DMS153 treated with DMSO at 0.1 percent for 48 hours (cell line): ENCODE results near the gene NETO2.
"Not testable (repeated sequence)": the region's sequence is repeated elsewhere in the genome, so short reads cannot be mapped to it uniquely, and the experiment has no call there.

Source experiments
- DNase-seq: peaks from one replicate; lab custom pipeline; 2025; ENCODE audit not compliant: unreplicated experiment; lab: John Stamatoyannopoulos, UW

NETO2 gene, protein sequence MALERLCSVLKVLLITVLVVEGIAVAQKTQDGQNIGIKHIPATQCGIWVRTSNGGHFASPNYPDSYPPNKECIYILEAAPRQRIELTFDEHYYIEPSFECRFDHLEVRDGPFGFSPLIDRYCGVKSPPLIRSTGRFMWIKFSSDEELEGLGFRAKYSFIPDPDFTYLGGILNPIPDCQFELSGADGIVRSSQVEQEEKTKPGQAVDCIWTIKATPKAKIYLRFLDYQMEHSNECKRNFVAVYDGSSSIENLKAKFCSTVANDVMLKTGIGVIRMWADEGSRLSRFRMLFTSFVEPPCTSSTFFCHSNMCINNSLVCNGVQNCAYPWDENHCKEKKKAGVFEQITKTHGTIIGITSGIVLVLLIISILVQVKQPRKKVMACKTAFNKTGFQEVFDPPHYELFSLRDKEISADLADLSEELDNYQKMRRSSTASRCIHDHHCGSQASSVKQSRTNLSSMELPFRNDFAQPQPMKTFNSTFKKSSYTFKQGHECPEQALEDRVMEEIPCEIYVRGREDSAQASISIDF

DNA sequence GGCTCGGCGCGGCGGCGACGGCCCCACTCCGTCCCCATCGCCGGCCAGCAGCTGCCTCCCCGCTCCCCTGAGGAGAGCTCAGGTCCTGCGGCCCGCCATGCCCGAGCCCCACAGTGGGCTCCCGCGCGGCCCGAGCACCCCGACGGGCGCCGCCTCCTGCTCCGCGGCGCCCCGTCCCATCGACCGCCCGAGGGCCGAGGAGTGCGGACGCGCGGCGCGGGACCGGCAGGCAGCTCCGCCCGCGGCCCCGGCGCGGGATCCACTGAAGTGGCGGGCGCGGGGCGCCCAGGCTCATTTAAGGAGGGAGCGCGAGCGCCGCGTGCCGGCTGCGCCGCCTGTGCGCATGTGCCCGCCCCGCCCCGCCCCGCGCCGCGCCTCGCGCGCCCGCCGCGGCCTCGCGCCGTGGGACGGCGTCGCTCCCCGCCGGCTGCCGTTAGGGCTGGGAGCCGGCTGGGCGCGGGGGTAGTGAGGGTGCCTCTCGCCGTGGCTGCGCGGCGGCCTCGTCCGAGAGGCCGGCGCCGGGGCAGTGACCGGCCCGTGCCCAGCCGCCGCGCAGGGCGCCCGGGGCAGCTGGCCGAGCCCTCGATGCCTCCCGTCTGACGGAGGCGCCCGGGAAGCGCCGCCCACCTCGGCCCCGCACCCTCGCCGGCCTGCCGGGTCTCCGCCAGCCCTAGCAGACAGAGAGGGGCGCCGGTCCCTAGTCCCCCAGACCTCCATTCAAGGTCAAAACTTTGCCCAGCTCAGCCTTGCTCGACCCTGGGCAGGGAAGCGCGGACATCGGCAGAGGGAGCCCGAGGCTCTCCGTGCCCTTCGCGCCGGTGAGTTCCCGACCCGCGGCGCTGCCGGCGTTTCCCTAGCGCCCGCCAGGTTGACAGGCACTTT lies at the start of gene NETO2:
Gene NETO2, minus strand, starts transcription at position 269 of the 882 bp plus-strand sequence. CDS start 333 bp downstream, outside the sequence.
- DNase-seq: peak; percentile 15

DNA sequence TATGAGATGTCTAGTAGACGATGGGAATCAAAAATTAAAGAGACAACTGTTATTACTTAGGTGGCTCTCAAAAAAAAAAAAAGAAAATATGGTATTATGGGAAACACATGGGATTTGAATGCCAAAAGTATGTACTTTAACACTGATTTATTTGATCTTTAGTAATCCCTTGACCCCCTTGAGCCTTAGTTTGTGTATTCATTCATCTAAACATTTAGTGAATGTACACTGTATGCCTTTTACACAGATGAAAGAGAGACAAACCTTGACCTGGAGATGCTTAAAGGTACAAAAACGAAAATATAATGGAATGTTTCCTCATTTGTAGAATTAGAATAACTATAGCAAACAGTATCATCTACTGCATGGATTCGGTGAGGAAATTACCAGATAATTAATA lies 38.6 kb upstream of the NETO2 start:
- no peak for DNase-seq

DNA sequence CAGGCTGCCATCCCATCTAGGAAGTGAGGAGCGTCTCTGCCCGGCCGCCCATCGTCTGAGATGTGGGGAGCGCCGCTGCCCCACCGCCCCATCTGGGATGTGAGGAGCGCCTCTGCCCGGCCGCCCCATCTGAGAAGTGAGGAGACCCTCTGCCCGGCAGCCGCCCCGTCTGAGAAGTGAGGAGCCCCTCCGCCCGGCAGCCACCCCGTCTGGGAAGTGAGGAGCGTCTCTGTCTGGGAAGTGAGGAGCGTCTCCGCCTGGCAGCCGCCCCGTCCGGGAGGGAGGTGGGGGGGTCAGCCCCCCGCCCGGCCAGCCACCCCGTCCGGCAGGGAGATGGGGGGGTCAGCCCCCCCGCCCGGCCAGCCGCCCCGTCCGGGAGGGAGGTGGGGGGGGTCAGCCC lies 37.3 kb upstream of the NETO2 start:
- not testable (repeated sequence) for DNase-seq

DNA sequence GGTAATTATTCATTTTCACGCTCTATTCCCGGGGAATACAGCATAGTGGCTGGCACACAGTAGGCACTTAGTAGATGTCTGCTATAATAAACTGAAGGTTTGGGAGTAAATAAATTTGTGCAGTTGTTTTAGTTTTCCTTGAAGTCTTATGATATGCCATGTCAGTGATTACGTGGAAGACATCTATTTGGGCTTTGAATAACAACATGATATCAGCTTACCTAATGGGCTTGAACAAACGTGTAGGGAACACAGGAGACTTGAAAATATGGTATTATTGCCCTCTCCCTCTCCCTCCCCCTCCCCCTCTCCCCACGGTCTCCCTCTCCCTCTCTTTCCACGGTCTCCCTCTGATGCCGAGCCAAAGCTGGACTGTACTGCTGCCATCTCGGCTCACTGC lies 36.3 kb upstream of the NETO2 start:
- no peak for DNase-seq

DNA sequence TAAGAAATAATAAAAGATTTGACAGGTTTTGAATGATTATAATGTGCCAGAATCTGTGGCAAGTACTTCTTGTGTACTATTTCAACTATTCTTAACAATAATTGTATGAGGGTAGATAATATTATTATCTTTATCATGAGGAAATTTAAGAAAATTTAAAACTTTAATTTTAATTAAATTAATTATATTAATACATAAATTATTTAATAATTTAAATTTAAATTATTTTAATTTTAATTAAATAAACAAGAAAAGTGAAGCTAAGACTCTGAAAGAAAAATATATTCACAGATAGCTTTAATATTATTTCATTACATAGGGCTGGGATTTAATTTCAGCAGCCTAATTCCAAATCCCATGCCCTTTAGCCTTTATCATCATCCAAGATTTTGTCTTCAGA lies 31.4 kb upstream of the NETO2 start:
- DNase-seq: no peak

DNA sequence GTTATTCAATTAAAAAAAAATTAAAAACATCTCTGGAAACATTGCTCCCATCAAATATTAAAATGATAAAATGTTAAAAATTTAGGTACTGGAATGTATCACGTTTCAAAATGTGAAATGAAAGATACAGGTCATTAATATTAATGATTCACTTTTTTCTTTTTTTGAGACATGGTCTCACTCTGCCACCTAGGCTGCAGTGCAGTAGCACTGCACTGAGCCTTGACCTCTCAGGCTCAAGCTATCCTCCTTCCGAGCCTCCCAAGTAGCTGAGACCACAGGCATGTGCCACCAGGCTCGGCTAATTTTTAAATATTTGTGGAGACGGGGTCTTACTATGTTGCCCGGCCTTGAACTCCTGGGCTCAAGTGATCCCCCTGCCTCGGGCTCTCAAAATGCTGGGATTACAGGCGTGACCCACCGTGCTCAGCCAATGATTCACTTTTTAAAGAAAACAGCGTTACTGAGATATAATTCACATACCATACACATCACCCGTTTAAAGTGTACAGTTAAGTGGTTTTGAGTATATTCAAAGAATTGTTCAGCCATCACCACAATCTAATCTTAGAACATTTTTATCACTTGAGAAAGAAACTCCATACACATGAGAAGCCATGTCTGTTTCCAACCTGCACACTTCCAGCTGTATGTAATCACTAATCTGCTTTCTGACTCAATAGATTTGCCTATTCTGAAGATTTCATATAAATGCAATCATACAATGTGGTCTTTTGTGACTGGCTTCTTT lies 19.1 kb upstream of the NETO2 start:
- no peak for DNase-seq

DNA sequence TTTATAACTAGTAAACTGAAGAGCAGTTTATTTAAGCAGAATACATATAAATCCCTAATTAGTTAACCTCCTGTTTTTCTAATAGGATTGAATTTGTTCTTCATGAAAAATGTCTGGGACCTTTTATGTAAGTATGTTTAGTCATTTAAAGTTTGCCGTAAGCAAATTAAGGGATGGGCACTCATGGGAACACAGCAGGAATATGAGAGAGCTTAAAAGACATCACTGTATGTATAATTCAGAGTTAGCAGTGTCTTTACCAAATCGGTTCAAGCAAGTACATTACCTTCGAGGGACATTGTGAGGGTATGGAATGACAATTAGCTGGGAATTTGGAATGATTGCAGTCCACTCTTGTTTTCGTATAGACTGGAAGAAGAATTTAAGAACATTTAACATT lies 17.7 kb upstream of the NETO2 start:
- no peak for DNase-seq

DNA sequence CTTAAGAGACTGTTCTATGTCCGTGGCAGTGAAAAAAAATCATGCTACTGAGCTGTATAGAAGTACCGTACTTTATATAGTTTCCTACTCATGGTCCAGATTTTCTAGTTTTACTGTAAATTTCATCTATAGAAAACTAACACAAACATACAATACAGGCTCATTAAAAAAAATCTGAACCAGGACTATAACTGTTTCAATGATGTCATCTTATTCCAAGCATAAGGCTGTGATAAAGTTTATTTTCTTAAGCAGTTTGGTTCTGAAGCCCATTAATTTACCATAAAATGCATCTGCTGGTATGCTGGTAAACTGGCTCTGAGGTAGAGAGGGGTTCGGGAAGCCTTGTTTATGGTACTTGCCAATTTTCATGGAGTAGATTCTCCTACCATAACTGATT lies 16.7 kb upstream of the NETO2 start:
- DNase-seq: no peak

DNA sequence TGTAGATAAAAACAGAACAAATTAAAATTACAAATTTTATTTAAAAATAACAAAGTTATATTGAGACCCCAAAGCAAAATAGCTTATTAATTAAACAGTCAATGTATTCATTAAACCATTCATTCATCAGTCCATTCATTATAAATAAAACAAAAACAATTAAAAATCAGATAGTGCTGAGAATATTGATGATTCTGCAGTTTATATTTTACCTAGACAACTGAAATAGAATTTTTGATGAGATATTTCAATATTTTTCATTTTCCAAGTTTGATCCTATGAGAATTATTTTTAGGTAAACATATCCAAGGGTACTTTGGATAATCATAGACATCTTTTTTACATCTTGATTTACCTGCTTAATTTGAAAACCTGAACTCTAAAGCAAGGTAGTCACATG lies 15.2 kb upstream of the NETO2 start:
- DNase-seq: no peak

DNA sequence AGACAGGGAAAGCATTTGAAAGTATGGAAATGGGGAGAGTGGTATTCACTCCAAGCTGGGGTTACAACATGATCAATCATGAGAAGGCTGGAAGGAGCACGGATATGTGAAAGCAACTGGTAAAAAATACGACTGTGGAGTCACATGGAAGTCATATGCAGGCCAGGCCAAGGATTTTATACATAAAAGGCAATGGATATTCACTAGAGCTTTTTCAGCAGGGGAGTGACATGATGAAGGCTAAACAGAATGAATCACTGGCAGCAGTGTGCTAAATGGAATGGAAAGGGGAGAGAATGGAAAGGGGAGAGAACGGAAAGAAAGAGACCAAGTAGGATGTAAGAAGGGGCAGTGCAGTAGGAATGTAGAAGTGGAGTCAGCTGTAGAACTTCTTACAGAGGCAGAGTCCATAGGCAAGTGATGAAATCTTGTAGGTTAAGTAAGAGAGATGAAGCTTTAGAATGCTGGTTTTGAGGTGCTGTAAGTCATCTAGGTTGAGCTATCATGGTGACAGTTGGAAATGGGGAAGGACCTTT lies 13.0 kb upstream of the NETO2 start:
- no peak for DNase-seq

DNA sequence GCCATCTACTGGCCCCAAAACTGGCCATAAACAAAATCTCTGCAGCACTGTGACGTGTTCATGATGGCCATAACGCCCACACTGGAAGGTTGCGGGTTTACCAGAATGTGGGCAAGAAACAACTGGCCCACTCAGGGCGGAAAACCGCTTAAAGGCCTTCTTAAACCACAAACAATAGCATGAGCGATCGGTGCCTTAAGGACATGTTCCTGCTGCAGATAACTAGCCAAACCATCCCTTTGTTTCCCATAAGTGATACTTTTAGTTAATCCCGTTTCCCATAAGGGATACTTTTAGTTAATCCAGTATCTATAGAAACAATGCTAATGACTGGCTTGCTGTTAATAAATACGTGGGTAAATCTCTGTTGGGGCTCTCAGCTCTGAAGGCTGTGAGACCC lies 8.8 kb upstream of the NETO2 start:
- not testable (repeated sequence) for DNase-seq

DNA sequence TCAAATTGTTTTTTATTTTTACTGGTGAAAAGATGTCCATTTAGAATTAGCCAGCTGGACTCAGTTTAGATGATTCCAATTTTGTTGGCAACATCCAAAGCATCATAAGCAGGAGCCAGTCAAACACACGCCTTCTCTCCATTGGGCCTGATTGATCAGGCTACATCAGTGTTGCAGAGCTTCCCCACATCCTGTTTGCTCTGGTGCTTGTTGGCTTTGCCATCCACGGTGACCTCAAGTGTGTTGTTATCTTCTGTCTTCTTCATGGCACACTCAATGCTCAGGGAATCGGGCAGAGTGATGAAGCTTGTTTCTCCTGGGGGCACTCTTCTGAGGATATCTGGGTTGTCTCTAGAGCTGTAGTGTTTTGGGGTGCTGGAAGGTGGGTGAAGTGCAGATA lies 6.3 kb upstream of the NETO2 start:
- no peak for DNase-seq

DNA sequence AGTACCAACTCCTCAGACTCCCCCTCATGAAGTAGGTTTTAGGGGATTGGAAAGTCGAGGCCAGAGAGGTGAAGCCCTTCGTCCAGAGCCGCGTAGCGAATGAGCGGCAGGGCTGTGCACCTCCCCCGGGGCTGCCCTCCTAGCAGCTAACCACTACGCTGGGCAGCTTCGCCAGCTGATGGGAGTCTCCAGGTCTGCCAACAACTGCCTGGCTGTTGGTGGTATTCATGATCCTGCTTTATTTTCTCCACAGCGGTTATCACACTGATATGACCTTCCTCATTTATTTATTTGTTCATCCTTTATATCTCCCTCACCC lies 773 bp upstream of the NETO2 start:
- no peak for DNase-seq

DNA sequence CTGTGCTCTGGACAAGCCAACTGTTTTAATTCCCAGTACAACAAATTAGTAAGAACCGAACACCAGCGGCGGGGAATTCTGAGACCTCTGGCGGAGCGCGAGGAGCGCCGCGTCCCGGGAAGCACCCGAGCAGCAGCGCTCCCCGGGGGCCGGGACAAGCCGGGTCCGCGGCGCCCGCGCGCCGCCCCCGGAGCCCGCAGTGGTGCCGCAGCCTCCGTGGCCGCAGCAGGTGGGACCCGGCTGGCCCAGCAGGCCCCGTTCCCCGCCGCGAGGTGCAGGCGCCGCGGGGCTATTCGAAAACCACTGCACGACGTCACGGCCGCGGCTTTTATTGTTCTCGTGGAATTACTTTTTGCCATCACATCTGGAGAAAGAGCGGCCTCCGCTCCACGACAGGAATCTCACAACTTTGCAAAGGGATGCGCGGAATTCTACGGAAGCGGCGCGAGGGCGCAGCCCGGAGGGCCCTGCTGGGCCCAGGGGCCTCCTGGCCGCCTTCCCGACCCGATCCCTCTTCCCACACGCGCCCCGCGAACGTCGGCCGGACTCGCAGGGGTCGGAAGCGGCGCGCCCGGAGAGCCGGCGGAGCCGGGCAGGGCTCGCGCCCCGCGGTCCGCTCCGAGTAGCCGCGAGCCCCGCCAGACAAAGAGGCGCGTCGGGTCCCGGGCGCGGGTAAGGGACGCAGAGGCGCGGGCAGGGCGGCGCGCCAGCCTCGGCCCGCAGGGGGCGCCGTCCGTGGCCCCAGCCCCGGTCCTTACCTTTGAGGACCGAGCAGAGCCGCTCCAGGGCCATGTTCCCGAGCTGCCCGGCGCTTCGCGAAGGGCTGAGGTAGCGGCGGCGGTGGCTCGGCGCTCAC lies 696 bp downstream of the NETO2 start:
- DNase-seq: peak; percentile 12

DNA sequence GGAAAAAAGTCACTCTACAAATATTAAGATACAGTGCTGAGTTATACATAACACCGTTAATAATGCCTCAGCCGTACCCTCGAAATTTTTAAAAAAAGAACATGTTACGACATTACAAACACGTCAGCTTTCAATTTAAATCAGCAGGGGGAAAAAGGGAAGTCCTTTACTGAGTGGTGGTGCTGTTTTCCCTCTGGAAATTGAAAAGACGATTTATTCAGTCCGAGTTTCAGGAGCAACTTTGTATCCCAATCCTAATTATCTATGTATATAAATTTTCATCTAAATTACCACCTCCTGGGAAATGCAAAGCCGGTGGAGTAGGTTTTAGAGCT lies 1.3 kb downstream of the NETO2 start:
- DNase-seq: no peak

DNA sequence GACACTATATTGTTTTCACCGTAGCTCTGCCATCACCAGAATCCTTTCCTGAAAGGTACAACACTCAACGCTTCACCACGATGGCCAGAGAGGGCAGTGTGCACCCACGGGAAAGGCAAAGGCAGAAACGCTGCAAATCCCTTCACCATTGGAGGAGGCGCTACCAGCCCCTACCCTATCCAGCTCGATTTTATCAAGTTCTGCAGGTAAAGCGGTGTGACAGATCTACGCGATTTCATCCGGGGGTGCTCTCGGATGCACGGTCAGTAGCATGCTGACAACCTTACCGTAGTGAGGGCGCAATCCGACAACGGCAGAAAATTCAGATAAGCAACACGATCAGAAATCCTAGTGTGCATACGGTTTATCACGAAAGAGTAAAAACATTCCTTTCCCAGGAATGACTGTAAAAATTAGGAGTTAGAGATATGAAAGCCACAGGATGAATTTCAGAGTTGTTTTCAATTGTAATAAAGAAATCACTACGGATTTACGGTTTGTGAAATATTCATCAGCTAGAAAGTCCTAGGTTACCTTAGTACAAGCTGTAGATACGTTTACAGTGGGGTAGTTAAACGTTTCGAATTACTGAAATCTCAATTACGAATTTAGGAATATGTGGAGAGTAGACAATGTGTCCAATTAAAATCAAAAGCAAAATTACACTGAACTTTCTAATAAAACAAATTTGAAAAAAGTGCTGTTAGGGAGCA lies 1.8 kb downstream of the NETO2 start:
- peak; percentile 59 for DNase-seq

DNA sequence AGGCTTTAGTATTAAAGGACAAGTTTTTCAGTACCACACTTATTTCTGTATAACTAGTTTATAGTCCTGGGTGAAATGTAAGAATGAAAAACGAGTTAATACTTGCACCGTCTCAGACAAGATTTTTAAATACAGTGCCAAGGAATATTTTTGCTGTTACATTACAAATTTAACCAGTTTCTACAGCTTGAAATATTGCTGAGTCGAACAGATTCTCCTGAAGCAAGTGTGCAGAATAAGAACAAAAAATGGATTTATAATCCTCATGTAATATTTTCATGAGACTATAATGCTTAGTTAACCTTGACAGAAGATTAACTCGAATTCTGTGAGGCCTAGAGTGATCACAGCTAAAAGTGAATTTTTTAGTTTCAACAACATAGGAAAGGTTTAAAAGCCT lies 3.1 kb downstream of the NETO2 start:
- DNase-seq: no peak

DNA sequence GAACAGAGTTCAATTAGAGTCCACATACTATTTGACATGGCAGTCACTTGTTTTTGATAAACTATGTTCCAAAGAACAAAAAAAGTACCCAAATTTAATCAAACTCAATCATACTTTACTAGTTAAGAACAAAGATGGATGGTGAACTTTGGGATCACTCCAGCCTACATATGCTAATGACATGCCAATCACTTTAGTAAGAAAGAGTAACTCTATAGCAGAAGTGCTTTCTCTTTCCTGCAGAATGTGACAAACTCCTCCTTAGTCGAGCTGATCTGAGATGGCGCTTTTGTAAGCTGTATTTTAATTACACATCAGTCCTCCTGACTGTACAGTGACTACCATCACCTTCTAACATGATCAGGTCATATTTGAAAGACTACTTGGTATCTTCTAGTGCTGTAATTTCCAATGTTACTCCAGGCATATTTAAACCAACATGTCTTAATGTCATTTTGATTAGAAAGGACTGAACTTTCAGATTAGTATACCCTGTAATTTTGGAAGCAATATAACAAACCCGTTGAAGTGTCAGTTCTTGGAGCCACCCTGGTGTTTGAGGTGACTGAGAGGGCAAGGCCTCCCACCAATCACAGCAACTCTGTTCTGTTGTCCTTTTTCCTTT lies 4.1 kb downstream of the NETO2 start:
- no peak for DNase-seq

DNA sequence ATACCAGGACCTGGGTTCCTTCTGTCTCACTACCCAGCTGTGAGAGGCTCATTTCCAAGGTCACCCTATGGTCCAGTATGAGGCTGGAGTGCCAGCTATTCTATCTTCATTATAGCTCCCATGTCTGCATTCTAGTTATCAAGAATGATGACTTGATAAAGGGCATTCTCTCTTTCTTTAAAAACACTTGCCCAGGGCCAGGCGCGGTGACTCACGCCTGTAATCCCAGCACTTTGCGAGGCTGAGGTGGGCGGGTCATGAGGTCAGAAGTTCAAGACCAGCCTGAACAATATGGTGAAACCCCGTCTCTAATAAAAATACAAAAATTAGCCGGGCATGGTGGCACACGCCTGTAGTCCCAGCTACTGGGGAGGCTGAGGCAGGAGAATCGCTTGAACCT lies 5.8 kb downstream of the NETO2 start:
- DNase-seq: not testable (repeated sequence)
